HG03521 (cell line): ENCODE results near the gene KIF25.

ENCODE experiments used
- ATAC-seq: cut with Tn5 transposase; IDR thresholded peaks from one replicate; pipeline ENCODE4 v1.9.1; 2021; ENCODE audit warnings: mild to moderate bottlenecking, moderate library complexity; ENCODE audit not compliant: unreplicated experiment

The KIF25 gene

DNA sequence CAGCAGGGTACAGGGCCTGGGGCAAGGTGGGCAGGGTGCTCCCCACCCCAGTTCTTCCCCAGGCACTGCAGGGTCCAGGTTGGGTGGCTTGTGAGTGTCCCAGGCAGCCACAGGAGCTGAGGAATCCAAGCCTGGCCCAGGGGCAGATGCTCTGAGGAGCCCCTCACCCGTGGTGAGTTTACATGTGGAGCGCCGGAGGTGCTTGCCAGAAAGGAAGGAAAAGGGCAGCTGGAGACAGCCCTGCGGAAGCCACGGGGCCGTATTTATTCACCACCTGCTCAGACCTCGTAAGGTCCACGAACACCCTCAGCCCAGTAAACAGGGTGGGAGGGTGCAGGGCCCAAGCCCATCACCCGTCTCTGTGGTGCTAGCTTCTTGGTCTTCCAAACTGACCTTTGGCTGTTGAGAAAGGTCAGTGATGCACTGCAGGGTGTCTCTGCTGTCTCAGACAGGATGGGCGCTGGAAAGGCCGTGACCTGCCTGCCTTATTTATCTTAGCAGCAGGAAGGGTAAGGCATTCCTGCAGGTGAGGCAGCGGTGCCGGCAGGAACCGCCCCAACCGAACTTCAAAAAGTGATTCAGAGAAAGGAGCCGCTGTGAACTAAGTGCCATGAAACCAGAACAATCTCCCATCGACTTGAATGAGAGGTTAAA lies 85.5 kb downstream of the KIF25 start:
- ATAC-seq, result no peak

- ATAC-seq, result no peak
Measured at GRCh38 chr6:168083514-168083885, 86.0 kb downstream of the KIF25 start.

GRCh38 chr6:168084465-168085160 lies 87.1 kb downstream of the KIF25 start:
- ATAC-seq, result no peak

- no peak for ATAC-seq
Measured at GRCh38 chr6:168086066-168086465, 88.6 kb downstream of the KIF25 start.

GRCh38 chr6:168086616-168087015 lies 89.1 kb downstream of the KIF25 start:
- ATAC-seq, result no peak

GRCh38 chr6:168087436-168088160 lies 90.1 kb downstream of the KIF25 start:
- ATAC-seq, result no peak

DNA sequence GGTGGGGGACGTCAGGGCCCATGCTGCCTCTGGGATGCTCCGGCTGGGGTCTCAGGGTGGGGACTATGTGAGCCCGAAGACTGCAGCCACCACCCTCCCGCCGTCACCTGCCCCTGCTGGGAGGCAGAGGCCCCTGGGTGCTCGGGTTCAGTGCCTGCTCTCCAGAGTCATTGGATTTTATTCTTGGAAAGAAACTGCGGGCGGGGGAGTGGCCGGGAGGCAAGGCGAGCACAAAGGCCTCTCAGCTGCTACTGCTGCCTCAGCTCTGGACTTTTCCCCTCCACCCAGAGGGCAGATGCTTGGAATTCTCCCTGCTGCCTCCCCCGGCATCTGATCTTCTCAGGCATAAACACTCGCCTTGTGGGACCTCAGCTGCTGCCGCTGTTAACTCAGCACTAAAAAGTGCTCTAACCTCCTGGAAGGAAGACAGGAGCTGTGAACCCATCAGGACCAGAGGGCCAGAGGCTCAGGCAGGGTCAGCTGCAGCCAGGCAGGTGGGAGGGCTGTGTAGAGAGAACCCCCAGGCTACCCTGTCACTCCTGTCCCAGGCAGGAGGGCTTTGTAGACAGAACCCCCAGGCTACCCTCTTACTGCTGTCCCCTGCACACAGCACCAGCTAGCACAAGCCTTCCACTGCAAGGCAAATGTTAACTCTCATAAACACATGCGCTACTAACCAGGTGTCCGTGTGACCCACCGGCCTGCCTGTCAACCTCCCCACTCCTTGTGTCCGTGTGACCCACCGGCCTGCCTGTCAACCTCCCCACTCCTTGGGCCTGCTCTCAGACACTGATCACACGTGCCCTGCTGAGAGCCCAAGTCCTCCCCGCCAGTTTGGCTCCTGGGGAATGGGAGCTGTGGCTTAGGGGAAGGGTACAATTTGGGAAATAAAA lies 90.9 kb downstream of the KIF25 start:
- no peak for ATAC-seq

DNA sequence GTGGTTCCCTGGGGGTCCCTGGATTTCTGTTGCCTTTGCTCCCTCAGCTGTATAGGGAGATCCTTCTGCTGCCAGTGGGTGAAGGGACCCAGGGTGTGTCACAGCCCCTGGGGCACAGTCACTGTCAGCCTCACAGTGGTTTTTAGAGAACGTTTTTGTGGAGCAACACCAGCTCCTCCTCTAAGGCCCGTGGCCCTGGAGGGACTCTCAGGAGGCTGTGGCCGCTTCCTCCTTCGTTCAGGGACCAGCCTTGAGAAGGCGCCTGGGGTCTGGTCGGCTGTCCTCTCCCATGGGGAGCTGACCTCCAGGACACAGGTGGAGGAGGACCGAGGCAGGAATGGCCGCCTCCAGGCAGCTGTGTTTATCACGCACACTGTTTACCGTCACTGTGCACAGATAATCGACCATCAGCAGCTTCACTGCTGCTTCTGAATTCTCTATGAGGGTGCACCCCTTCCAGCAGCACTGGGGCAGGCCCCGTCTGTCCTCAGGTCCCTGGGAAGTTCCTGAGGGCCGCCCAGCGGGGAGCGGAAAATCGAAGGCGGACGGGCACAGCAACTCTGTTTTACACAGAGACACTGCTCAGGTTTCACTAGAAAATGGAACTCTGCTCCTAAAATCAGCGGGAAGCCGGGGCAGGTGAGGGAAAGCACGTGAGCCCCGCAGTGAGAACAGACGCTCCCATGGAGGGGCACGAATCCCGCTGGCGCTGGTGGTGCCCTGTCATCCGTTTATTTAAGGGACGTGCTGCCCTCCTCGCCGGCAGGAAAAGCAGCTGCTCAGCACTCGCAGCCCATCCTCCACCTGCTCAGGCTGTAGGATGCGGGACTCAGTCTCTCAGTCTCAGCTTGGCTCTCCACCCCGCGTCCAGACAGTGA lies 92.0 kb downstream of the KIF25 start:
- ATAC-seq, result no peak

GRCh38 chr6:168090064-168090690 lies 92.7 kb downstream of the KIF25 start:
- no peak for ATAC-seq

DNA sequence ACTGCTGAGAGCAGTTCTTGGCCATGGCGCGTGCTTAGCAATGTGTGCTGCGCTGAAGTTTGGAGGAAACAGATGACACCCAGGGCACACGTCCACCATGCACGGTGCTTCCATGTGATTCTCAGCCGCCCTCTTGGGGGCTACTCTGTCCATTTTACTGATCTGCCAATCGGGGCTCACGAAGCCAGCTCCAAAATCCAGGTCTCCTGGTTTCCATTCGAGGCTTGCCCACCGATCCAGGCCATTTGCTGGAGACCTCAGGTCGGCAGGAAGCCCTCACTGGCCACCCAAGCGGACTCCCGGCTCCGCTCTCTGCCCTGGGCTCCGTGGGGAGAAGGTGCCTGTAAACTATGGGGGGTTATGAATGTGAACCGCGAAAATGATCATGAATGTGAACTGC lies 93.2 kb downstream of the KIF25 start:
- no peak for ATAC-seq

- no peak for ATAC-seq
Measured at GRCh38 chr6:168091381-168092264, 94.2 kb downstream of the KIF25 start.

DNA sequence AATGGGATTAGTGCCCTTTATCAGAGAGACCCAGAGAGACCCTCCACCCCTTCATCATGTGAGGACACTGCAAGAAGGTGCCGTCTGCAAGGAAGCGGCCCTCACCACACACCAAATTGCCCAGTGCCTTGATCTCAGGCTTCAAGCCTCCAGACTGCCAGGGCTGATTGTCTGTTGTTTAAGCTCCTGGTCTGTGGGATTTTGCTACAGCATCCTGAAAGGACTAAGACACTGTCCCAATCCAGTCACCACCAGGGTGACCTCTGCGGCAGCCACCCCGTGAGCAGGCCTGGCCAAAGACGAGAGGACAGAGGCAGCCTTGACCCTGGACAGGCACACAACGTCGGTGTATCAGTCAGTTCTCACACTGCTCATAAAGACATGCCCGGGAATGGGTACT lies 95.1 kb downstream of the KIF25 start:
- no peak for ATAC-seq

GRCh38 chr6:168093071-168093505 lies 95.6 kb downstream of the KIF25 start:
- no peak for ATAC-seq

DNA sequence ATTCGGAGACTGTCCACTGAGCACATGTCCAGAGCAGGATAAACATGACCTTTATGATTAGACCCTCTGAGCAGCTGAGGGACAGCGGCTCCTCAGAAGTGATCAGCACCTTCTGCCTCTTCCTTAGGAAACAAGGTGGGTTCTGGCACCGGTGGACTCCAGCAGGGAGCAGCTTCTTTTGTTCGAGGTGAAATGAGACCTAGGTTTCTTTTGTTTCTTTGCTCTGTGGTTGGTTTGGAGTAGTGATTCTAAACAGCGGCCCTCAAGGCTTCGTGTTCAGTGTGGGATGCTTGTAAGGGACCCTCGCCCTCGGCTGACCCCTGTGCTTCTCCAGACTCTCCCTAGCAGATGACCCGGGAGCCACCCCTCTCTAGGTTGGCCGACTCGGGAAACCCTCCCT lies 96.2 kb downstream of the KIF25 start:
- ATAC-seq, result no peak
